ENCODE results near the gene CMTM4.
"Not testable (repeated sequence)": the region's sequence is repeated elsewhere in the genome, so short reads cannot be mapped to it uniquely, and the experiment has no call there.

CMTM4 gene

DNA sequence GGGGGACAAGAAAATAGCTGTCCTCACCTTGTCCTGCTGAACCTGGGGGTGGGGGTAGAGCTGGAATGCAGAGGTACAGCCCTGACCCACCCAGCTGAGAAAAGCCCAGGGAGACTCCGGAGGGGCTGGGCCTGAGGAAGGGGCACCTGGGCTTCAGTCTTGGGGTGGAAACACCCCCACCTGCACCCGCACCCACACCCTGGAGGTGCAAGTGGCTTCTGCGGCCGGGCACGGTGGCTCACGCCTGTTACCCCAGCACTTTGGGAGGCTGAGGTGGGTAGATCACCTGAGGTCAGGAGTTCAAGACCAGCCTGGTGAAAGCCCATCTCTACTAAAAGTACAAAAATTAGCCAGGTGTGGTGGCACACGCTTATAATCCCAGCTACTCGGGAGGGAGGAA lies 84.6 kb downstream of the CMTM4 start:
- not testable (repeated sequence) for DNase-seq

DNA sequence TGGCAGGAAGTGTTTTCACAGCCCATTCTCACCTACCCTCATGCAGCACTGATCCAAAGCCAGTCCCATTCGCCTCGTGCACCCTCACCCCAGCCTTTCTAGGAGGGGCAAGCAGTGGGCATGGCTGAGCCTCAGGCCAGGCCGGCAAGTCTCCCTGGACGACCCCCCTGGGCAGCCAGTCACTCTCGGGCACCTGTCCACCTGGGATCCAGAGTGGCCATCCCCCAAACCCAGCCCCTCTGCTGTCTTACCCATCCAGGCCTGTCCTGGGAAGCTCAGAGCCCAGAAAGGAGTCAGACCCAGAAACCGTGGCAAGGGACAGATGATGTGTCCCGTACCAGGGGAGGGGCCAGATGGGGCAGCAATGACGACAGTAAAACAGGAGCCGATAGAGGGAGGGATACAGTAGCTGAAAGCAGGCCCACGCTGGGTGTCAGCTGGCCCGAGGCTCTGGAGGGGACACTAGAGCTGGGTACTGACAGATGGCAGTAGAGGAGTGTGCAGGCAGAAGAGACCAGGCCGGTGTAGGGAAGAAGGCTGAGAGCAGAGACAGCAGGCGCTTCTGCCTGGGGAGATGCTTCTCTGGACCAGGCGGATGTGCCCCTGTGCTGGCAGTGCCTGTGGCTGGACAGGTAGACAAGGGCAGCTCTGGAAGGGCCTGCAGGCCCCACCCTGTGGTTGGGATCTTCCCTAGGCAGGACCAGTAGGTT lies 86.3 kb downstream of the CMTM4 start:
- no peak for DNase-seq

DNA sequence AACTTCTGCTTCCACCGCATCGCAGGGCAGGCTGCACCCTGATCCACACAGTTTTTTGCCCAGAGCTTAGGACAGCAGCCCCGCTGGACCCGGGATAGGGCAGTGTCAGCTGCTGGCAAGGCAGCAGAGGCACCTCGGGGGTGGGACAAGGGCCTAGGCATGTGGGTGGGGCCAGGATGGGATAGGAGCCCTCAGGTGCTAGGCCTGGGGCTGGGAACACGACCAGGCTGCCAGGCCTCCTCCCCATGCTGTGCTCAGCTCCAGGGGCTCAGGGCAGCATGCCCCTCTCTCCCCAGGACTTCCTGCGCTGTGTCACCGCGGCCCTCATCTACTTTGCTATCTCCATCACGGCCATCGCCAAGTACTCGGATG lies 87.4 kb downstream of the CMTM4 start:
- no peak for DNase-seq

DNA sequence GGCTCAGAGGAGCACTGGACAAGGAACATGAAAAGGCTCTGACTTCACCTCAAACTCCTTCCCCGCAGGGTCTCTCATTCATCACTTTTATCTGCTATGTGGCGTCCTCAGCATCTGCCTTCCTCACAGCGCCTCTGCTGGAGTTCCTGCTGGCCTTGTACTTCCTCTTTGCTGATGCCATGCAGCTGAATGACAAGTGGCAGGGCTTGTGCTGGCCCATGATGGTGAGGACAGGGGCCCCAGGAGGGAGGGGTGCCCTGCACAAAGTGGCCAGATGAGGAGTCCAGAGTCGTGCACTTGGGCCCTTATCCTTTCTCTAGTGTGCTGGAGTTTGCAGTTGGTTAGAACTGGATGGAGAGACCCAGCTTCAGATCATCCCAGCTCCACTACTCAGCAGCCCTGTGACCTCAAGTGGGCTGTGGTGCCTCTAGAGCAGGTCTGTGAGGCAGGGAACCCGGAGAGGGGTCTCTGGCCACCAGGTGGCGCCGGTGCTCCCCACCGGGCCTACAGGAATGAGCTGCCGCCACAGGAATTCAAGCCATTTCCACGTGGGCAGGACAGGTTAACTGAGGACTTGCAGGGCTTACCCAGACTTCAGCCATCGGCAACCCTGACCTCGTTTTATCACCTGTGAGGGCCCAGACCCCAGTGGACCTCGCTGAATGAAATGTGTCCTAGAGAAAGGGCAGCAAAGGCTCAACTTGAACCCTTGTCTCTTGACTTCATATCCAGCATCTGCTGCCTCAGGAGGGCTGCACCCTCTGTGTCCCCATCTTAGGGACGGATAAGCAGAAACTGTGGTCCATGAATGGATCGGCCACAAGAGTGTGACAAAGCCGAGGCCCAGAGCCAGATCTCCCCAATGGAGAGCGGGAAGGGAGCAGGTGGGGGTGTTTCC lies 88.1 kb downstream of the CMTM4 start:
- DNase-seq: peak; percentile 84

DNA sequence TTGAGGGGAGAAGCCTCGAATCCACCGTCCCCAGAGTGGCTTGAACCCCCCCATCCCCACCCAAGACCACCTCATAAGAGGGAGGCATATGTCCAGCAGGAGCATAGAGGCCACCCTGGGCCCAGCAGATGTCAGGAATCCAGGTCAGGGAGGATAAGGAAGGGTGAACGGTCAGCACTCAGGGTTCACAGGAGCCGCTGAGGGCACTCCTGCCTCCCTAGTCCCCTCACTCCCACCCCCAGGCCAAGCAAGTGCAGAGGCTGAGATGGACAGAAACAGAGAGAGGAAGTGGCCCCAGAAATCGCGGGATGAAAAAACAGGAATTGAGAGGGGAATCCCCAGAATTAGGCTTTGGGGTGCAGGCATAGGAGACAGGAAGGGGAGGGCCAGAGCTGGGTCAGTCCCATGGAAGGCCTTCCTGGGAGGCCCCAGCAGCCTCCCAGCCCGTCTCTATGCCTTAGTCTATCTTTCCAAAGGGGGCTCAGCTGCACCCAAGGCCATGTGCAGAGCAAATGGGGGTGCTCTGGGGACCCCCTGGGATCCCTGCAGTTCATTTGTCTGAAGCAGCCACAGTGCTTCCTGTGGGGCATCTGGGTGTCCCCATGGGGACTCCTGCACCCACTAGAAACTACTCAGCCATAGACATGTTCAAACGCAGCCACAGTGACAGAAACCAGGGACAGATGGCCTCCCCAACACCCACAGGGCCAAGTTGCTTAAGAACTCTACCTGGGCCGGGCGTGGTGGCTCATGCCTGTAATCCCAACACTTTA lies 90.4 kb downstream of the CMTM4 start:
- peak; percentile 15 for DNase-seq

DNA sequence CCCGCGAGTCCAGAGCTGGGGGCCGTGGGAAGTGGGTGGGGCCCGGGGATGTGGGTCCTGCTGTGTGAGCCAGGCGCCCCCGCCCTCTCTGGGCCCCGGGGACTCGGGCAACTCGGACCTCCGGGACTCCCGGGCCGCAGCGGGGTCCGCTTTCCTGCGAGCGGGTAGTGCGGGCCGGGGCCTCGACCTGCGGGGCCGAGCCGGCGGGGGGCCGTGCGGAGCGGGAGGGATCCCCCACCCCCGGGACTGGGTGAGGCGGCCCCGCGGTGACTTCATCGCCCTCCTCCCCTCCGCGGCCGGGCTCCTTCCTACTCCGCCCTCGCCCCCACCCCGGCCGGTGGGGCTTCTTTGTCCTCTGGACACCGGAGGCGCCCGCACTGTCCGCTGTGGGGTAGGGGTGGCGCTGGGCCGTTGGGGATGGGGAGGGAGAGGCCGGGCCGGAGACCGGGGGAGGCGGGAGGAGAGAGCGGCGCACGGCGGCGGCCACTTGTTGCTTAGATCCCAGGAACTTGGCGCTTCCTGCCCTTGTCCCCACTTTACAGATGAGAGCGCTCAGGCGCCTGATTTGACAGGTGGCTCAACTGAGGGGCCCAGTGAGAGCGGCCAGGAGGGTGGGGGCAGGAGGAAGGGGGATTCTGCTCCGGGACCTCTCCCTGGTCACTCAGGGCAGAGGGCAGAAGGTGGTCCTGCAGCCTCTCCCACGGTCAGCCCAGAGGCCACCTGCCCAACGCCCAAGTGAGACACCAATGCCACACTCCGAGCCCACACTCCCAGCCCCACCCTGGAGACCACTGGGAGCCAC lies 91.2 kb downstream of the CMTM4 start:
- peak; percentile 30 for DNase-seq

DNA sequence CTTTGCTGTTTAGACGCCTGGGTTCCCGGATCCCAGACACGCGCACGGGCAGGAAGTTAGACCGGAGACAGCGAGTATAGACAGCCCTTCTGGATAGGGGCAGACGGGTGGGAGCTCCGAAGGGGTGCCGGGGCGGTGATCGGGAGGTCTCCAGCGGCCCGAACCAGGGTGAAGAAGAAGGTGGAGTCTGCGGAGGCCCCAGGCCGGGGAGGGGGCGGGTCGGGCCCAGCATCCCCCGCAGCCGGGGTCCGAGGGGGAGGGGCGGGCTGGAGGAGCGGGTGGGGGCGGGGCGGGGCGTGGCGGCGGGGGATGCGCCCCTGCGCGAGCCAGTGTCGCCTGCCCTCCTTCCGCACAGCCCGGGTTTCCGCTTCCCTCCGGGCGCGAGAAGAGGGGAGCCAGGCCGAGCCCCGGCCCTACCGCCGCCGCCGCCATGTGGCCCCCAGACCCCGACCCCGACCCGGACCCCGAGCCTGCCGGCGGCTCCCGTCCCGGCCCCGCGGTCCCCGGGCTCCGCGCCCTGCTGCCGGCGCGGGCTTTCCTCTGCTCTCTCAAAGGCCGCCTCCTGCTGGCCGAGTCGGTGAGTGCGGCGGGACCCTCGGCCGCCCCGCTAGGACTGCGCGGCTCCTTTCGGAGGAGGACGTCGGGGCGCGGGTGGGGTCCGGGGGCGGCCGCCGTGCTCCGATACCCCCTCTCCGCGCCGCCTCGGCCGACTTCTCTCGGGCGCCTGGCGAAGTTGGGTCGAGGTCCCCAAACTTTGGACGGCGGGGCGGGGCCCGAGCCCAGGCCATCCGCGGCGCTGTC lies 92.0 kb downstream of the CMTM4 start, which contains the start of gene CMTM3:
CMTM3 (plus strand) TSS at position 329 of the 801 bp plus-strand sequence; CDS start at position 431, 102 bp downstream.
- peak; percentile 76 for DNase-seq

DNA sequence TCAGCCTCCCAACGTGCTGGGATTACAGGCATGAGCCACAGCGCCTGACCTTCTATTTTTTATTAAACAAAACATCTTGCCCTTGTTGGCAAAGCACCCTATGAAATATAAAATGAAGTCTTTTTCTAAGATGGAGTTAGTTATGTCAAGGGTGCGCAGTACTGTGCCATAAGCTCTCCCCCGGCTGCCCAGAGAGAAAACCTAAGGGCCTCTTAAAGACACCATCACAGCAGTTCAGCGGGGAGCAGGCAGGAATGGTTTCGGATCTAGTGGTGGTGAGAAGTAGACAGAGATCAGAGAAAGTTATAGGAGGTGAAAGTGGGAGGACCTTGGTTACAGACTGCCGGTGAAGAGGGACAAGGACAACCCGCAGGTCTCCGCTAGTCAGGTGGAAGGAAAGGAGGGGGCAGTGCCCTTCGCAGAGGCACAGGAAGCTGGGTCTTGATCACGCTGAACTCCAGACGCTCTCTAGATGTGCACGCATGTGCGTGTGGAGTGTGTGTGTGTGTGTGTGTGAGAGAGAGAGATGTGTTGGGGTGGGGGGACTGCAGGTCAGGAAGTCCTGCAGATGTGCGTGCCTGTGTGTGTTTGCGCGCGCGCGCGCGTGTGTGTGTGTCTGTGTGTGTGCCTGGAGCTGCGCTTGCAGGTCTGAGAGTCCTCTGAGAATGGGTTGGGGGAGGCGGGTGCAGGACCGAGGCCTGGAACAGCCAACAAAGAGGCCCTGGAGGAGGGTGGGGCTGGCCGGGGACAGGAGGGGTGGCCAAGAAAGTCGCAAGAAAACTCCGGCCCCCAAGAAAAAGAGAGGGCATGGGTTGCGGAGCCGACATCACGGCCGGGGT lies 92.8 kb downstream of the CMTM4 start:
- peak; percentile 85 for DNase-seq

DNA sequence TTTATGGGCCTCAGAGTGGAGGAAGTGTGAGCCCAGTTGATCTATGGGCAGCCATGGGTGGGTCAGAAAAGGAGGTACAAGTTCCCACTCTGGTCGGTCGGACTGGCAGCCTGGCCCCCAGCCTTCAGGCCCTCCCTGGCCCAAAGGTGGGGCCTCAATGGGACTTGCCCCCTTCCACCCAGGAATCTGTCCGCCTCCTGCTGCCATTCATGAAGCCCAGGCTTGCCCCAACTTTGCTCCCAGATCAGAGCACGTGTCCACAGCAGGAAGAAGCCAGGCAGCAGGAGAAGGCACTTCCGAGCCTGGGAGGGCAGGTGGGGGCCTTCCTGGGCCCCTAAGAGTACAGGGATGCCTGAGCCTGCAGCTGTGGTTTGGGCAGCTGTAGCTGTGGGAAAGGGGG lies 95.1 kb downstream of the CMTM4 start:
- DNase-seq: no peak

DNA sequence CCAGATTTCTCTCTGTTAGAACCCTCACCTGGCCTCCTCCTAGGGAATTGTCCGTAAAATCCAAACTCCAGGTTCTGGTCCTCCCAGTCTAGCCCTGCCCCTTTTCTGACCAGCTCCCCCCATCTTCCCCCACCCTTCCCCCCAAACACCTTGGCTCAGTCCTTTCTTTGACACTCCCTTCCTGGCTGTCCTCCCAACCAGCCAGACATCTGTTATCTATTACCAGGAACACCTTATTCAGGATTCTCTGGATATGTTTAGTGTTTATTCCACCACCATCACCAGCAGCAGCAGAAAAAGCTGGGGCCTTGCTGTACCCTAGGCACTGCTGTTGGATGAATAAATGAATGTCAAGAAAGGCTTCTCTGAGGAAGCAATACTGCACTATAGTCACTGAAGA lies 96.1 kb downstream of the CMTM4 start:
- DNase-seq: no peak

DNA sequence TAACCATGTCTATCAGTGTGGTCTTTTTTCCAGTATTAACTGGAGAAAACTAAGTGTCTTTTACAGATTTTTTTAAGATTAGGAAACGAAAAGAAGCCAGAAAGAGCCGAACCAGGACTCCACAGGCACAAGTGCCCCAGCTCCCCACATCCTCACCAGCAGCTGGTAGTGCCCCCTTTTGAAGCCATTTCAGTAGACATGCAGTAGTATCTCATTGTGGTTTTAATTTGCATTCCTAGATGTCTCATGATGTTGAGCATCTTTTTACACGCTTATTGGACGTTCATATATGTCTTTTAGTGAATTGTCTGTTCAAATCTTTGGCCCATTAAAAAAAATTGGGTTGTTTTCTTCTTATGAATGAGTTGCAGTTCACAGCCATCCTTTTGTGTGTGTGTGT lies 96.8 kb downstream of the CMTM4 start:
- DNase-seq: no peak

DNA sequence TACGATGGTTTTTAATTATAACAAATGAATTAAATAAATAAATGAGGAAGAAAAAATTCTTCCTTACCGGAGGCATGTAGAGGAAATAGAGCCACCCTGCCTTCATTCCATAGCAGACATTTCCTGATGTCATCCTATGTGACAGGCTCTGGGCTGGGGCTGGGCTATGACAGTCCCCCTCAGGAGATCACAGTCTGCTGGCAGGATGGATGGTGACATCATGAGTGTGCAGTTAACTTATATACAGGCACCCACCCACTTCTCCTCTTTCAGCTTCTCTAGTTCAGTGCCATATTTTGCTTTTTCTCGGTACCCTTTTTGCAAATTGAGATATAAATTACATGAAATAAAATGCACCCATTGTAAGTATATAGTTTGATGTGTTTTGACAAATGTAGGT lies 98.4 kb downstream of the CMTM4 start:
- DNase-seq: no peak

DNA sequence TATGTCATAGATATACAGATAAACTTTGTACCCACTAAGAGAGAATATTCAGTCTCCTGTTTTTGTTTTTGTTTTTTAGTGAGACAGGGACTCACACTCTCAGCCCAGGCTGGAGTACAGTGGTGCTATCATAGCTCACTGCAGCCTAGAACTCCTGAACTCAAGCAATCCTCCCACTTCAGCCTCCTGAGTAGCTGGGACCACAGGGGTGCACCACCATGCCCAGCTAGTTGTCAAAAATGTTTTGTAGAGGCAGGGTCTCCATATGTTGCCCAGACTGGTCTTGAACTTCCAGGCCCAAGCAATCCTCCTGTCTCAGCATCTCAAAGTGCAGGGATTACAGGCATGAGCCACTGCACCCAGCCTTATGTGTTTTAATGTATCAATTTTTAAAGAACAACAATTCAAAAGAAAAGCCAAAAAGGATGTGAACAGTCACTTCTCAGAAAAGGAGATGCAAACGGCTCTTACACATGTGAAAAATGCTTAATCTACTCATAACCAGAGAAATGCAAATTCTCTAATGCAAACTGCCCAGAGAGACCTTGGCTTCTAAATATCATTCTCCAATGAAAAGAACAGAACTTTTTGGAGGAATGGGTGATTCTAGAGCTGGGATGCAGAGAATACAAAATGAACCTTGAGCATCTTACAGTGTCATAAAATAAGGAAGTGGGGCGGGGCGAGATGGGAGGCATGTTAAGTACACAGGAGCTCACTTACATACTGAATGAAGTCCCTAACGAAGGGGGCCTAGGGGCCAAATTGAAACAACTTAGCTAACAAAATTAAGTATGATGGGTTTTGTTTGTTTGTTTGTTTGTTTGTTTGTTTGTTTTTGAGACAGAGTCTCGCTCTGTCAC lies 99.3 kb downstream of the CMTM4 start:
- no peak for DNase-seq

DNA sequence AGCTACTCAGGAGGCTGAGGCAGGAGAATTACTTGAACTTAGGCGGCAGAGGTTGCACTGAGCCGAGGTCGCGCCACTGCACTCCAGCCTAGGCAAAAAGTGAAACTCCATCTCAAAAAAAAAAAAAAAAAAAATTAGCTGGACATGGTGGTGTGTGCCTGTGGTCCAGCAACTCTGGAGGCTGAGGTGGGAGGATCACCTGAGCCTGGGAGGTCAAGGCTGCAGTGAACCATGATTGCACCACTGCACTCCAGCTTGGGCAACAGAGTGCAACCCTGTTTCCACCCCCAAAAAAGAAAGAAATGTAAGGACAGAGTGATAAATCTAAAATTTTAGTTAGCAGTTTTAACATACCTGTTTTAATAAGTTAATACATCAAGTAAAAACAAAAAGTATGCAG lies 100.0 kb downstream of the CMTM4 start:
- not testable (repeated sequence) for DNase-seq

DNA sequence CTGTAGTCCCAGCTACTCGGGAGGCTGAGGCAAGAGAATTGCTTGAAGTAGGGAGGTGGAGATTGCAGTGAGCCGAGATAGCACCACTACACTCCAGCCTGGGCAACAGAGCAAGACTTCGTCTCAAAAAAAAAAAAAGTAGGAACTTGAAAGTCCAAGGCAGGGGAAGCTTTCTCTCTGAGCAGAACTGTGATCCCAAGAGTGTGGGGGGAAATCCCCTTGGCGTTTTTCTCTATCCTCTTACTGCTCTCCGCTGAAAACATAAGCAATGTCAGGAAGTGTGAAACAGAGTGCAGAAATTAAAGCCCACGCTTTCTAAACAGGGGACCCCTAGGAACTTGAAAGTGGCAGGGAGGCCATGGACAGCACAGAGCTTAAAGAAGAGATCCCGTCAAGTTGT lies 101.8 kb downstream of the CMTM4 start:
- no peak for DNase-seq

DNA sequence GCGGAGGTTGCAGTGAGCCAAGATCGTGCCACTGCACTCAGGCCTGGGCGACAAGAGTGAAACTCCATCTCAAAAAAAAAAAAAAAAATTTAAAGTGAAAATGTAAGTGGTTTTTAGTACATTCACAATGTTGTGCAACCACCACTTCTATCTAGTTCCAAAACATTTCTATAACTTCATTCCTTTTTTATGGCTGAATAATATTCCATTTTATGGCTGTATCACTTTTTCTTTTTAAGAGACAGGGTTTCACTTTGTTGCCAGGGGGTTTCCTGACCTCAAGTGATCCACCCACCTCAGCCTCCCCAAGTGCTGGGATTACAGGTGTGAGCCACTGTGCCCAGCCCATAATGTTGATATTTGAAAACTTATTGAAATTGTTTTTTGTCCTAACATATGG lies 103.7 kb downstream of the CMTM4 start:
- DNase-seq: no peak

DNA sequence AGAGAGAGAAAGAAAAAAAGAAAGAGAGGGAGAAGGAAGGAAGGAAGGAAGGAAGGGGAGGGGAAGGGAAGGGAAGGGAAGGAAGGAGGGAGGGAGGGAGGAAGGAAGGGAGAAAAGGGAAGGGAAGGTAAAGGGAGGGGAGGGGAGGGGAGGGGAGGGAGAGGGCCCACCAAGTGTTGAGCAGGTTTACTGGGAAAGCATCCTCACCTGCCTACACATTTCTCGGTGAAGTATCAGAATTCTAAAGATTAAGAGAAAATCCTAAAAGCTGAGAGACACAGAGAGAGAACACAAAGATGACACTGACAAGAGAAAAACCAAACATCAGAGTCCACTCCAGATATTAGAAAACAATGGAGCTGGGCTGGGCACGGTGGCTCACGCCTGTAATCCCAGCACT lies 104.3 kb downstream of the CMTM4 start:
- DNase-seq: no peak

DNA sequence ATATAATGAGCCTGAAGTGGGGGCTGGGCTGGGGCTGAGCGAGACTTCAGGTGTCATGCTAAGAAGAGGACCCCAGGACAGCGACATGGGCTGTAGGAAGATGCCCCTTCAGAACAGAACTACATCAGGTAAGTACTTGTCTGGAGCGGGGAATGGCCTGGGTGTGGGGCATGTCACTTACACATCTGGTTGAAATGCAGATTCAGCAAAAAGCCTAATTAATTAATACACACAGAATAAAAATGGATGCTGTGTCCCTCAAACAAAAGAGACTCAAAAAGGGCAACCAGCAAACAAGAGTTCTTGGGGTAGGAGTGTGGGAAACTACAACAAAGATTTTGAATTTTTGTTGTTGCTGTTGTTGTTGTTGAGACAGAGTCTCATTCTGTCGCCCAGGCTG lies 105.5 kb downstream of the CMTM4 start:
- no peak for DNase-seq

DNA sequence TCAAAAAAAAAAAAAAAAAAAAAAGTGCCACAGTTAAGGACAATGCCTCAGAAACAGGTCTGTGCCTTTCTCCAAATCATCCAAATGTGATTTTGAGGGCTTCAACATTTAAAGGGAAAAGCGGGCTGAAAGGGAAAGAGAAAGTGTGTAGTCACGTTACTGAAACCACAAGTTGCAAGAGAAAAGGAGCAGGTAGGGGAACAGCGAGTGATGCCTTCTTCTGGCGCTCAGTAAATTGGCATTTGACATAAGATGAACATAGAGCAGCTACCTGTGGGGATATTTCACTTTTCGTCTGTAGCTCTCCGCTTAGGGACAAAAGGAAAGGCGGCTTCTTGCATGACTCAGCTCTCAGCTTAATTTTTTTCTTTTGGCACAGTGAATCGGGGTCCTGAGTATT lies 106.2 kb downstream of the CMTM4 start:
- peak; percentile 48 for DNase-seq
